Esophagus squamous epithelium (tissue), 5 donors: ENCODE measurements around the gene KLHL9. TPM values are rescaled to one million over a fixed set of nuclear protein-coding genes. Genes with fewer than 3 reads are reported as not detected.

Experiments
- DNase-seq: peaks from one replicate; lab custom pipeline; 2025; lab: John Stamatoyannopoulos, UW
- H3K27ac ChIP-seq, 4 donors: fragments of 200-600 bp; sonication (generic); one replicate each; pipeline ENCODE4 v1.5.1; 2016 to 2019; ENCODE audit warnings: mild to moderate bottlenecking in 1 of 4
- H3K27me3 ChIP-seq, 4 donors: fragments of 200-600 bp; sonication (generic); 1 replicate in 3 of 4; 2 replicates in 1 of 4; pipeline versions ENCODE4 v1.5.1 to v1.6.0; 2017 to 2021; ENCODE audit warnings: antibody characterized with exemption in 1 of 4
- H3K36me3 ChIP-seq, 3 donors: fragments of 200-600 bp; sonication (generic); one replicate each; pipeline ENCODE4 v1.5.1; 2016 to 2019
- H3K4me1 ChIP-seq, 3 donors: fragments of 200-600 bp; sonication (generic); one replicate each; pipeline ENCODE4 v1.5.1; 2017 to 2019
- H3K4me3 ChIP-seq, 4 donors: fragments of 200-600 bp; sonication (generic); 1 replicate in 3 of 4; 2 replicates in 1 of 4; pipeline ENCODE4 v1.5.1; 2016 to 2019; ENCODE audit warnings: mild to moderate bottlenecking in 2 of 4, moderate library complexity in 1 of 4
- H3K9me3 ChIP-seq, 3 donors: fragments of 200-600 bp; sonication (generic); one replicate each; pipeline ENCODE4 v1.5.1; 2016 to 2019
- CTCF ChIP-seq, 6 experiments: fragments of 450-650 bp in 4 of 6; fragments of 200-600 bp in 2 of 6; sonication (generic) in 2 of 6; IDR thresholded peaks; one replicate each; pipeline ENCODE4 v1.5.1; 2016 to 2019; ENCODE audit warnings: antibody characterized with exemption in 6 of 6, mild to moderate bottlenecking in 4 of 6, moderate library complexity in 4 of 6
- POLR2A ChIP-seq, 4 donors: fragments of 450-650 bp; IDR thresholded peaks; one replicate each; pipeline ENCODE4 v1.6.1; 2017; ENCODE audit warnings: antibody characterized with exemption in 4 of 4, mild to moderate bottlenecking in 4 of 4, moderate library complexity in 3 of 4
- WGBS, 2 donors: methylation state at CpG; one replicate each; pipeline ENCODE4 v1.1.5; 2018; 5-methylcytosine and 5-hydroxymethylcytosine counted together
- intact Hi-C: fragments of 100-400 bp; cut with DNase I; formaldehyde crosslinking; loops from one replicate; pipeline ENCODE4 v1.15.0; 2022
- total RNA-seq, 4 donors: library from RNA; depleted of rRNA; stranded (reverse); fragments of >200 nt; gene quantifications; one replicate each; pipeline ENCODE4 v1.1.0, GENCODE V29; 2016
- donor health status: DM: yes; HTN: yes; CAD: no.

Gene KLHL9
- total RNA-seq, 4 donors from 2014 or later, result 6.6 to 21.2 (median 13.5) TPM

DNA sequence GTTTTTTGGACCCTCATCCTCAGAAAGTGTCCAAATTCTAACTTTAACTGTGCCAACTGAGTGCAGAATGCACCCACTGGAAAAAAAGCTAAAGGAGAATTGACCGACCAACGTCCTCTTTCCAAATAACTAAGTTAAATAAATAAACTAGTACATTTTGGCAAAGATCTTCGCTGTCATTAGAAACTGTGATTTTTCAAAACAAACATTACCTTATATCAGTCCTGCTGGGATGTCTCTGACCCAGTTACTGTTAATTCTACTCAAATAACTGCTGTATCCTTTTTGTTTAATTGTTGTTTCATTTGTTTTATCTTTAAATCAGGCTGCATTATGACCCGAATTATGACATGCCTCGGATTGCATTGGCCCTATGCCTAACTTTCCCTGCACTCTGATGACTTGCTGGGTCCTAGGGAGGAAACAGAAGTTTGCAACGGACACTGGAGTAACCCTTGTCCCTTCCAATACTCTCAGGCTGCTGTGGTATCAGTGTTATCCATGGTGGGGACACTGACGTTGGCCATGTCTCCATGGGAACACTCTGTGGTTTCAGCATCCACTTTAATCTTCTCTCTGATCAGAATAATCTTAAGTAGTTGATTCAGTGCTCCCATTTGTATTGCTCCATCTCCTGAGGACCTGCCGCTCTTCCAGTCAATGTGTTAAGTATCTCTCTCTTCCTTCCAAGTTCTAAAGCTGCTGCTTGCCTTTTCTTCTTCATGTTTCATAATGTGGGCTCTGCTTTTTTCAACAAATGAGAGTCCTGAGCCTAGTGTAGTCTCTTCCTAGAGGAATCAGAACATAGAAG lies 19.0 kb downstream of the KLHL9 start:
- H3K4me1 ChIP-seq, result peaks cover 0 to 37% (median 0%) of the 10 kb centered on the region in 3 donors
- no peak overlapping the region for H3K4me3 ChIP-seq
- DNase-seq, result no peak
- WGBS, 2 donors, result 20 to 22% methylated on average over 8 of the region's 8 CpGs
- no peaks in the 10 kb centered on the region for H3K9me3 ChIP-seq
- peaks cover 0 to 2% (median 0%) of the 10 kb centered on the region in 3 donors for H3K36me3 ChIP-seq
- H3K27me3 ChIP-seq, result no peaks in the 10 kb centered on the region
- intact Hi-C loops, result no loop called here
- peak overlapping the region in 1 of 4 donors; percentile 13 for H3K27ac ChIP-seq
- TF ChIP-seq POLR2A (IDR thresholded peaks at IDR 0.05) (no peak), CTCF (IDR thresholded peaks at IDR 0.05) (no peak)

- Histone ChIP-seq H3K9me3 (no peaks in the 10 kb centered on the region), H3K4me1 (peaks cover 0 to 28% (median 0%) of the 10 kb centered on the region in 3 donors), H3K27me3 (no peaks in the 10 kb centered on the region), H3K4me3 (no peak overlapping the region), H3K36me3 (no peaks in the 10 kb centered on the region), H3K27ac (no peak overlapping the region)
- intact Hi-C loops, result no loop called here
- no peak for DNase-seq
- no peak for TF ChIP-seq CTCF (IDR thresholded peaks at IDR 0.05)
- no peak for TF ChIP-seq POLR2A (IDR thresholded peaks at IDR 0.05)
- WGBS, 2 donors, result 70 to 88% methylated on average over 2 of the region's 2 CpGs
Measured at GRCh38 chr9:21314152-21314551, 21.1 kb downstream of the KLHL9 start.

DNA sequence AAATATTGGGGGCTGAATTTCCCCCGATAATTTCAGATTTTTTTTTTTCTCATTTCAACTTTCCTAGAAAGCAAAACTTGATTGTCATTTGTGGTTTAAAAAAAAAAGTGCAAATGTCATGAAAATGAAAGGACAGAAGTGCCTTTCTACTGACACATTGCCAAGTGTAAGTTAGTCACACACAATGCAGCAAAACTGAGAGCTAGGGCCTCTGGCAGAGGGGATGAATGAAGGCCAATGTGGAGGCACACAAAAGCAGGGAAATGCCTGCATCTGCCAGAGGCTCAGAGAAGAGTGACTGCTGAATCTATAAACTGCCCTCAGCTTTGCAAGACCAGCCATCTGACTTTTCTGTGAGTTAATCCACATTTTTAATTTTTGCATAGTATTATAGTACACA lies 23.3 kb downstream of the KLHL9 start:
- Histone ChIP-seq H3K4me1 (peaks cover 0 to 14% (median 0%) of the 10 kb centered on the region in 3 donors), H3K27me3 (no peaks in the 10 kb centered on the region), H3K4me3 (no peak overlapping the region), H3K9me3 (no peaks in the 10 kb centered on the region), H3K27ac (no peak overlapping the region), H3K36me3 (no peaks in the 10 kb centered on the region)
- intact Hi-C loops, result no loop called here
- WGBS, 2 donors, result 81 to 100% methylated on average over 1 of the region's 1 CpG
- DNase-seq, result no peak
- no peak for TF ChIP-seq POLR2A (IDR thresholded peaks at IDR 0.05)
- no peak for TF ChIP-seq CTCF (IDR thresholded peaks at IDR 0.05)

- WGBS, 2 donors, result 71 to 86% methylated on average over 2 of the region's 2 CpGs
Measured at GRCh38 chr9:21305213-21305612, 30.0 kb downstream of the KLHL9 start, which contains the start of gene IFNA5. TSS of gene IFNA5 (minus strand) at chr9:21305313. CDS start at chr9:21305256, 57 bp downstream.

More at GRCh38 chr9:21305213-21305612, 30.0 kb downstream of the KLHL9 start, which contains the start of gene IFNA5:
- Histone ChIP-seq H3K27ac (no peak within 1 kb of the TSS), H3K4me1 (no peaks in the 10 kb centered on the region), H3K27me3 (peaks cover 0 to 4% (median 0%) of the 10 kb centered on the region in 4 donors), H3K9me3 (no peaks in the 10 kb centered on the region), H3K4me3 (no peak within 1 kb of the TSS), H3K36me3 (no peaks in the 10 kb centered on the region)
- no peak for DNase-seq
- intact Hi-C loops, result no loop called here
- no peak for TF ChIP-seq CTCF (IDR thresholded peaks at IDR 0.05)
- no peak for TF ChIP-seq POLR2A (IDR thresholded peaks at IDR 0.05)
